GM19099 (cell line): ENCODE results near the gene SYPL2.

ENCODE experiments used
- POLR2A ChIP-seq: IDR thresholded peaks from 3 replicates; pipeline ENCODE4 v1.6.1; 2011; ENCODE audit warnings: low read depth; ENCODE audit not compliant: insufficient read length; ENCODE audit errors: extremely low read depth

Gene SYPL2

DNA sequence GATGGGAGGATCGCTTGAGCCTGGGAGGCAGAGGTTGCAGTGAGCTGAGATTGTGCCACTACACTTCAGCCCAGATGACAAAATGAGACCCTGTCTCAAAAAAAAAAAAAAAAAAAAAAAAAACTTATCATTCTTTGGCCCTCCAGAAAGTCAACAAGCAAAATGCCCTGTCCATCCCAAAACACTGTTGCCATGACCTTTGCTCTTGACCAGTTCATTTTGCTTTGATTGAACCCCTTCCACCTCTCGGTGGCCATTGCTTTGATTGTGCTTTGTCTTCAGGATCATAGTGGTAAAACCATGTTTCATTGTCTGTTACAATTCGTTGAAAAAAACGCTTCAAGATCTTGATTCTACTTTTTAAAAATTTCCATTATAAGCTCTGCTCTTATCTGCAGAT is 8.5 kb upstream of the SYPL2 start:
- no peak for TF ChIP-seq POLR2A

DNA sequence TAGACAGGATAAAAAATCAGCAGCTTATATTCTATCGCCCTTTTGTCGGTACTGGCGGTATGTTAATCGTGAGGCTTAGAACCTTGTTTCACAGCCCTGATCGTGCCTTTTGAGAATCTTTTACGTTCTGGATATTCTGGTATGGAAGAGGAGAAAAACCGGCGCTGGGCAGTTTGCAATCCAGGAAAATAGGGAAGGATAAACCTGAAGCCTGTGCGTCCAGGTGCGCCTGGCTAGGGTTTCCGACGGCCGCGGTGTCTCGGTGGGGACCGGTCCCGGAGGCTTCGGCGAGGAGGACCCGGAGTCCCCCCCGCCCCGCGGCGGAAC is 258 bp upstream of the SYPL2 start:
- no peak for TF ChIP-seq POLR2A

- TF ChIP-seq POLR2A = no peak
Measured at GRCh38 chr1:109467301-109467777, 993 bp downstream of the SYPL2 start.

DNA sequence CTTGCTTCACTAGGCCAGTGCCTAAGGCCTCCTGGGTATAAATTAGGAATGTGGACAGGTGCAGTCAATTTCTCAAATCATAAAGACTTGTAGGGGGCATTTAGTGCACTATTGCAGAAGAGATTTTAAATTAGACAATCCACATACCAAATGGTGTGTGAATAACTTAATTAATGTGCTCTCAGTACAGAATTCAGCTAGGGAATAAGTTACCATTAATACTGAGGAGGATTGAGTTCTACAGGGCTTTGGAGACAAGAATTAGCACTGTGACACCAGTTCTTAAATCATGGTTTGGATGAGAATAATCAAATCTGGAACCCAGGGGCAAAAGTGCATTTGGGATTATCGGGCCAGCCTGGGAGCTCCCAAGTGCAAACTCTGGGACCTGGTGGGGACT is 1.7 kb downstream of the SYPL2 start:
- no peak for TF ChIP-seq POLR2A

- TF ChIP-seq POLR2A = no peak
Measured at GRCh38 chr1:109468903-109469302, 2.6 kb downstream of the SYPL2 start.

- TF ChIP-seq POLR2A = no peak
Measured at GRCh38 chr1:109470245-109470644, 3.9 kb downstream of the SYPL2 start.

DNA sequence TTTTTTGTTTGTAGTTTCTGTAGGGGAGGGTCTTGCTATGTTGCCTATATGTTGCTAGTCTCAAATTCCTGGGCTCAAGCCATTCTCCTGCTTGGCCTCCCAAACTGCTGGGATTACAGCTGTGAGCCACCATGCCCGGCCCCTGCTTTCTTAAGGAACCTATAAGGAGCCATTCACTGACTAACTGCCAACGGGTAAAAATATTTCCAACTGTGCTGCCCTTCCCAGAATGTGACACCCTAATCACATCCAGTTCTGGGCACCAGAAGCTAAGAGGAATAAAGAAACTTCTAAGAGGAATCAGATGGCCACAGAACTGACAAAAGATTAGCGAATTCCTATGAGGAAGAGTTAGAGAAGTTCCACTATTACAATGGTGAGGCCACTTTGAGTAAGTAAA is 6.4 kb downstream of the SYPL2 start:
- no peak for TF ChIP-seq POLR2A

DNA sequence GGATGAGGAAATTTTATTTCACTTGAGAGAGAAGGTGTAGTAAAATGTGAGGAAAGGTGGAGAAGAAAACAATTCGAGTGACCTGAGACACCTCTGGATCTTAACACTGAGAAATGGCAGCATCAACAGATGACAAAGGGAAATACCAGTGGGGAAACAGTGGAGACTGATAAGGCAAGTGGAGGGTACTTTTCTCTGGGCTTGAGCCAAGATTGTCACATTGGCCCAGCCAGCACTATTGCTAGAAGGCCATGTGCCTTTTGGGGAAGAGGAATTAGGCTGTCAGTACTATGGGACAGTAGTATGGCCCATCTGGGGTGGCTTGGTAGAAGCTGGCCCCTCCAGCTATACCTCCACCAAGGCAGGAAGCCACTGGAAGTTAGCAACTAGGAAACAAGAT is 8.4 kb downstream of the SYPL2 start:
- TF ChIP-seq POLR2A = no peak

DNA sequence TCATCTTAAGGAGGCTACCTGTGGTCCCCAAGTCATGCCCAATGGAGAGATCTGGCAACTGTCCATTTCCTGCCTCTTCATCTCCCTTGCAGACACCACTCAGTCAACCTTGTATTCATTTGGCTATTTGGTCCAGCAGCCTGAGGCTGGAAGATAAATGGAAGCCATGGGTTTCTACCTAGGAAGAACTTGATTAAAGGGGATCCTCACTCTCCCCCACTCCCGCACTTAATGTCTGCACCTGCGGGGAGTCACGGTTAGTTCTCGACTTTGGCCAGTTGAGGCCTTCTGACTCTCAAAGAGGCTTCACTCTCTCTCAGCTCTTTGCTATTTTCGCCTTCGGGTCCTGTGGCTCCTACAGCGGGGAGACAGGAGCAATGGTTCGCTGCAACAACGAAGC is 8.9 kb downstream of the SYPL2 start:
- TF ChIP-seq POLR2A = no peak

- no peak for TF ChIP-seq POLR2A
Measured at GRCh38 chr1:109476825-109477224, 10.5 kb downstream of the SYPL2 start.

- TF ChIP-seq POLR2A = no peak
Measured at GRCh38 chr1:109477821-109478220, 11.5 kb downstream of the SYPL2 start.

GRCh38 chr1:109478806-109479205 is 12.5 kb downstream of the SYPL2 start:
- no peak for TF ChIP-seq POLR2A

- TF ChIP-seq POLR2A = no peak
Measured at GRCh38 chr1:109479311-109479710, 13.0 kb downstream of the SYPL2 start.

- TF ChIP-seq POLR2A = no peak
Measured at GRCh38 chr1:109479901-109480300, 13.6 kb downstream of the SYPL2 start.

GRCh38 chr1:109481646-109482045 is 15.3 kb downstream of the SYPL2 start:
- no peak for TF ChIP-seq POLR2A

- no peak for TF ChIP-seq POLR2A
Measured at GRCh38 chr1:109482242-109482641, 15.9 kb downstream of the SYPL2 start.

DNA sequence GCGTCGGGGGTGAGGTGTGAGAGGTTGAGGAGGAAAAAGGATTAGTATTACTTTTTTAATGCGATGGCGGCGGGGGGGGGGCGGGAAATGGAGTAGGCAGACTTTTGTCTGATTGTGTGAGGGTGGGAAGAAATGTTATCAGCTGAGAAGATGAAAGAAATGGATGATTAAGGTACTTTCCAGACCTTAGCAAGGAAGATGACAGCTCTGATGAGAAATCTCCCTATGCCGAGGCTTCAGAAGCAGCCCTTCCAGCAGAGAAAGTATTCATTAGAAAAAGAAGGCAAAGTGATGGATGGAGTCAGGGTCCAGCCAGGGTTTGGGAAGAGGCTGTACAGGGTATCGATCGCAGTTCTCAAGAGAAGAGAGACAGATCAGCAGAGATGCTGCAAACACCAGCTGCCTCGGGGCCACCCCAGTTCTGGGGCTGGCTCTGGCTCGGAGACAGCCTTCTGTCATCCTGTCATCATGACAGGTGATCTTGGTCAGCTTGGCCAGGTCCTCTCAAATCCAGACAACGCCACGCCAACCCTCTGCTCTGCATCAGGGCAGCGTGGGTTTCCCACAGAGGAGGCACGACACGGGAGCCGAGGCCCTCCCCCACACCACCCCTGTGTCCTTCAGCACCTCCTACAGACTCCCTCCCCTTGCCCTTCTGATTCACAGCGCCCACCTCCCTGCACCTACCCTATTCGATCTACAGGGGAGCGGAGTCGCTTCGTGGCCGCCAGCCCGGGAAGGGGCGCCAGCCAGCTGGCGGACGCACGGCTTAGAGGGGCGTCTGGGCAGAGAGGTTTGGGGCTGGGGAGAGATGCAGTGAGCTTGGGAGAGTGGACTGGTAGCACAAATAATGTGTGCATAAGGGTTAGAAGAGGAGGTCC is 16.7 kb downstream of the SYPL2 start:
- TF ChIP-seq POLR2A = no peak
